AG04450 (cell line): ENCODE data around the gene EGF. TPM values are rescaled to one million over a fixed set of nuclear protein-coding genes. Genes with fewer than 3 reads are reported as not detected.

Source experiments
- CTCF ChIA-PET: fragments of 300-600, 350-600 bp; formaldehyde crosslinking; extraction: SDS; loops from one replicate; lab custom pipeline; 2022; ENCODE audit warnings: antibody characterized with exemption, inconsistent platforms; lab: Charles Lee
- POLR2A ChIA-PET: fragments of 350-600 bp; formaldehyde crosslinking; extraction: SDS; loops from one replicate; lab custom pipeline; 2021; ENCODE audit warnings: antibody characterized with exemption, inconsistent platforms; lab: Yijun Ruan, JAX
- DNase-seq: peaks from one replicate; pipeline ENCODE4 v3.0.0-alpha.2; 2011; ENCODE audit warnings: low read depth, low spot score
- H3K27ac ChIP-seq: one replicate; pipeline ENCODE4 v1.5.1; 2012; ENCODE audit warnings: low read depth, low read length, control low read depth
- H3K27me3 ChIP-seq: one replicate; pipeline ENCODE4 v1.6.0; 2012; ENCODE audit warnings: low read length; ENCODE audit not compliant: control insufficient read depth, insufficient read depth
- H3K4me3 ChIP-seq: 2 replicates; pipeline ENCODE4 v1.5.1; 2011; ENCODE audit warnings: mild to moderate bottlenecking, low read depth, low read length, control low read depth
- H3K9me3 ChIP-seq: 2 replicates; pipeline ENCODE4 v1.5.1; 2012; ENCODE audit warnings: low read length; ENCODE audit not compliant: control insufficient read depth, insufficient read depth
- polyA plus RNA-seq: library from polyadenylated mRNA; depleted of rRNA; stranded (reverse); fragments of >200 nt; gene quantifications from 2 replicates; pipeline ENCODE4 v1.2.3, GENCODE V29; 2011
- TF ChIP-seq, protein P1 (sequence below): IDR thresholded peaks from 2 replicates; pipeline ENCODE4 v1.5.1; 2011; ENCODE audit warnings: low read depth, low read length, control low read depth, inconsistent platforms

The EGF gene
- polyA plus RNA-seq, 1 experiment = 0.14 TPM

DNA sequence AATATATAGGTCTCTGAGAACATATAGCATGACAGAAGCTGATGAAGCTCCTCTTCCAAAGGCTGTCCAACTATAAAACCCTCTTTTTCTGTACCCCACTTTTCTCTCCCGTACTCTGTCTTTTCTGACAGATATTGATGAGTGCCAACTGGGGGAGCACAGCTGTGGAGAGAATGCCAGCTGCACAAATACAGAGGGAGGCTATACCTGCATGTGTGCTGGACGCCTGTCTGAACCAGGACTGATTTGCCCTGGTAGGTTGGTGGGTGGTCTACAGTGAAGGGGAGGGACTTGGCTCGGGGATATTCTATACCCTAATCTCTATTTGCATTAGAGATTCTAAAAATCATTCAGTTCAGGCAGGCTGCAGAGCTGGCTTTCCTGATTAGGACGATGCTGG is 80.4 kb downstream of the EGF start:
- H3K27me3 ChIP-seq = peaks cover 3% of the 10 kb centered on the region
- no peak for DNase-seq
- POLR2A ChIA-PET = no interaction called here

DNA sequence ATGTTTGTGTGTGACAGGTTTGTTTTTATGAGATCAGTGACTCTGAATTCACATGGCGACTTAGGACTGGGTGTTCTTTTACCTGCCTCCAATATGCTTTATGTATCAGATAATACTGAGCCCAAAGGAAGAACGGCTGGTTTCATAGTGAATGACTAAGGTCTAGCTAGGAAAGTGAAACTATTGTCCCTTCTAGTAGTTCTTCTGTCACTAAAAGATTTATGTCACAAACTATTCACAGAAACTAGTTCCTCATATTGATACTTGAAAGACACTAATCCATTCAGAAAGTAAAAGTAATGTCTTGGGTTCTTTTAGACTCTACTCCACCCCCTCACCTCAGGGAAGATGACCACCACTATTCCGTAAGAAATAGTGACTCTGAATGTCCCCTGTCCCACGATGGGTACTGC is 81.7 kb downstream of the EGF start:
- Histone ChIP-seq H3K9me3 (no peaks in the 10 kb centered on the region), H3K4me3 (no peak overlapping the region), H3K27ac (no peak overlapping the region), H3K27me3 (peaks cover 3% of the 10 kb centered on the region)
- TF ChIP-seq, protein P1, sequence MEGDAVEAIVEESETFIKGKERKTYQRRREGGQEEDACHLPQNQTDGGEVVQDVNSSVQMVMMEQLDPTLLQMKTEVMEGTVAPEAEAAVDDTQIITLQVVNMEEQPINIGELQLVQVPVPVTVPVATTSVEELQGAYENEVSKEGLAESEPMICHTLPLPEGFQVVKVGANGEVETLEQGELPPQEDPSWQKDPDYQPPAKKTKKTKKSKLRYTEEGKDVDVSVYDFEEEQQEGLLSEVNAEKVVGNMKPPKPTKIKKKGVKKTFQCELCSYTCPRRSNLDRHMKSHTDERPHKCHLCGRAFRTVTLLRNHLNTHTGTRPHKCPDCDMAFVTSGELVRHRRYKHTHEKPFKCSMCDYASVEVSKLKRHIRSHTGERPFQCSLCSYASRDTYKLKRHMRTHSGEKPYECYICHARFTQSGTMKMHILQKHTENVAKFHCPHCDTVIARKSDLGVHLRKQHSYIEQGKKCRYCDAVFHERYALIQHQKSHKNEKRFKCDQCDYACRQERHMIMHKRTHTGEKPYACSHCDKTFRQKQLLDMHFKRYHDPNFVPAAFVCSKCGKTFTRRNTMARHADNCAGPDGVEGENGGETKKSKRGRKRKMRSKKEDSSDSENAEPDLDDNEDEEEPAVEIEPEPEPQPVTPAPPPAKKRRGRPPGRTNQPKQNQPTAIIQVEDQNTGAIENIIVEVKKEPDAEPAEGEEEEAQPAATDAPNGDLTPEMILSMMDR = no peak
- ChIA-PET POLR2A (no interaction called here), CTCF (interaction anchor here (22.0 kb wide), 1 partner anchor 518 kb away, joined by 818 read pairs; no protein-coding TSS in a partner anchor)
- DNase-seq = no peak

More for the DNA sequence above, 80.4 kb downstream of the EGF start:
- TF ChIP-seq, protein P1 = no peak
- no peak overlapping the region for H3K4me3 ChIP-seq
- no peak overlapping the region for H3K27ac ChIP-seq
- CTCF ChIA-PET = interaction anchor here (0.6 to 22.0 kb wide), 3 partner anchors 13 to 520 kb away, joined by 3 to 818 read pairs (median 5); no protein-coding TSS in a partner anchor
- no peaks in the 10 kb centered on the region for H3K9me3 ChIP-seq

DNA sequence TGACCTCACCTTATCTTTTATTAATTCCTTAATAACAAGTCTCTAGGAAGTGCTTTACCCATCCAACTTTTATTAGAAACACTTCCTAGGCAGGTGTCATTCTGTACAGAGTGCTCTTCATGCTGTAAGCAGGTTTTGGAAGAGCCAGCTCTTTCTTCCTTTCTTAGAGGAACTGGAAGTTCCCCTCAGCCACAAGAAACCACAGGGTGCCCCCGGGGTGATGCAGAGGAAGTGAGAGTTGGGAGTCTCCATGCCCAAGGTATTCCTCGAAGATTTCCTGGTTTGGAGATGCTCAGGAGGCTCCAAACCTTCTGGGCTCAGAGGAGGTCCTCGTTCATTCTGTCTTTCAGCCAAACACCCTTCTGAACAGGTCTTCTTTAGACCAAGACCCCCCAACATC is 83.8 kb downstream of the EGF start:
- no peaks in the 10 kb centered on the region for H3K27me3 ChIP-seq
- H3K27ac ChIP-seq = no peak overlapping the region
- CTCF ChIA-PET = interaction anchor here (22.0 kb wide), 1 partner anchor 516 kb away, joined by 818 read pairs; no protein-coding TSS in a partner anchor
- no peak overlapping the region for H3K4me3 ChIP-seq
- no peaks in the 10 kb centered on the region for H3K9me3 ChIP-seq
- DNase-seq = no peak
- TF ChIP-seq, protein P1 = no peak
- POLR2A ChIA-PET = no interaction called here

DNA sequence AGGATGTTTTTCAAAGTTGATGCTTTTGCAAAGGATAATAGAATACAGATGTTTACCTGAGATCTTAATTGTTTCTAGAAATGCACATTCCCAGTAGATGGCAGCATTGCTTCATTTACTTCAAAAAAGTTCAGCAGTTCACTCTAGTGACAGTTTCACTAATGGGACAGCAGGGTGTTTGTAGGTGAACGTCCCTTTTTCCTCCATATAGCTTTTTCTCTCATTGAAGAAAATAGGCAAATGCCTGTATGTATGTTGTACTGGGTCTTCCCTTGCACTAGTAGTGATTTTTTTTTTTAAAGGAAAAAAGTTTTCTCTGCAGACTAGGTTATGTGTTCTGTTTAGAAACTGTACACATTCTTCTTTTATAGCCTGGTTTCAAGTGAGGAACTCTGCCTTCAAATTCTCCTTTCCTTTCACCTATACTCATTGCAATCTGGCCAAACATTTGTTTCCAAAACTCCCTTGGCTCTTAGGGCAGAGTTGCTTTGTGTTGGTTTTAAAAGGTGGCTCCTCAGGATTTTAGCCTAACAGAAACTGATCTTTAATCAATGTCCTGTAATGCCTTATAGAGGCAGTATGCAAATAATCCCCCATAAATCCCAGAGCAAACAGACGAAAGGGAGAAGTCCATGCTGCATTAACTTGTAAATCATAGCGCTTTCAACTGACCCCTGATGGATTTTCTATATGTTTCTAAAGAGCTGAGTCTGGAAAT is 86.3 kb downstream of the EGF start:
- DNase-seq = peak; percentile 11

More for the DNA sequence above, 86.3 kb downstream of the EGF start:
- ChIA-PET POLR2A (no interaction called here), CTCF (interaction anchor here (0.6 to 22.0 kb wide), 30 partner anchors 9 to 1580 kb away, joined by 3 to 818 read pairs (median 4); no protein-coding TSS in a partner anchor)
- Histone ChIP-seq H3K4me3 (no peak overlapping the region), H3K27me3 (no peaks in the 10 kb centered on the region), H3K27ac (no peak overlapping the region), H3K9me3 (no peaks in the 10 kb centered on the region)
- TF ChIP-seq, protein P1 = peak; percentile 69
